GM18868 (cell line): ENCODE measurements around the gene C5orf47.

Source experiments
- ATAC-seq: cut with Tn5 transposase; IDR thresholded peaks from one replicate; pipeline ENCODE4 v1.9.1; 2021; ENCODE audit warnings: mild to moderate bottlenecking, moderate library complexity; ENCODE audit not compliant: unreplicated experiment

Gene C5orf47

GRCh38 chr5:174022384-174023095, 33.6 kb downstream of the C5orf47 start:
- no peak for ATAC-seq

DNA sequence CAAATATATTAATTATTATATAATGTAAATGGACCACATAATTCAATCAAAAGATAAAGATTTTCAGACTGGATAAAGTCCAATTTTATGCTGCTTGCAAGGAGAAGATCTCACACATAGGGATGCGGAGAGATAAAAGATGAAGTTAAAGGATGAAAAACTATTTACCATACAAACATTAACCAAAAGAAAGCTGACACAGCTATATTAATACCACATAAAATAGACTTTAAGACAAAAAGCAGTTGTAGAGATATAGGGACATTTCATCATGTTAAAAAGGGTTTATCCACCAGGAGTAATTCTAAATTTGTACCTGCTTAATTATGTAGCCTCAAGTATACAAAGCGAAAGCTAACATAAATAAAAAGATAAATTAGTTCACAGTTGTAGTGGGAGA, 41.3 kb downstream of the C5orf47 start:
- ATAC-seq: no peak

- ATAC-seq: no peak
Observed at GRCh38 chr5:174044466-174045254, 55.7 kb downstream of the C5orf47 start.

- ATAC-seq: peak; percentile 99
Observed at GRCh38 chr5:174045470-174046025, 56.6 kb downstream of the C5orf47 start, which contains the start of gene NSG2. TSS of gene NSG2 (plus strand) at chr5:174045706. CDS start at chr5:174046756, 1,050 bp downstream.

- ATAC-seq: no peak
Observed at GRCh38 chr5:174046558-174046957, 57.6 kb downstream of the C5orf47 start.

DNA sequence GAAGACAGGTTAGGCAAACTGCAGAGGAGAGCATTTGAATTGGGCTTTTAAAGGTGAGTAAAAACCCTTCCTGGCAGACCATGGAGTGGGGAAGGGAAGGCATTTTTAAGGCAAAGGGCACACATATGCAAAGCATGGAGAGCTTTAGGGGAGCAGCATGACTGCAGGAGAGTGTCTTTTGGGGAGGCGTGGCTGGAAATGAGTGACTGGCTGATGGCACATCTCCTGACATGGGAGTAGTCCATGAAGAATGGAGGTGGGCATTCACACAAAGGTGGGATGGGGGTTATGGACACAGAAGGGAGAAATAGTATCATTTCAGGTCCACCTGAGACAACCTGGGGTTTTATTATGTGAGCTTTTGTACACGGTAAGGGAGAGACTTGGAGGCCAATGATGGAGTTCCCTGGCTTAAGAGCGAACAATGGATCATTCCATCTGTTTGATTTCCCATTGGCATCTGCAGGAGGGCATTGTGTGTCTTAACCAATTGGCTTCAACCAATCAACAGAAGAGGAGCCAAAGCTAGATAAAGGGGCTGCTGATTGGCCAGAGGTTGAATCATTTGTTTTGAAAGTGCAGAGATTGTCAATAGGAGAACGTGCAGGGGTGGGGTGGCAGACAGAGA, 58.6 kb downstream of the C5orf47 start:
- ATAC-seq: no peak

- no peak for ATAC-seq
Observed at GRCh38 chr5:174052636-174053035, 63.7 kb downstream of the C5orf47 start.

GRCh38 chr5:174053905-174054304, 64.9 kb downstream of the C5orf47 start:
- ATAC-seq: no peak
